Spleen (tissue), 7 donors: ENCODE results near the gene SLC9A4.

Source experiments
- CTCF ChIP-seq, 11 experiments: fragments of 200-600 bp in 7 of 11; fragments of 450-650 bp in 4 of 11; sonication (generic) in 4 of 11; IDR thresholded peaks in 8 of 11; conservative IDR thresholded peaks in 3 of 11; 1 replicate in 7 of 11; 2 replicates in 4 of 11; pipeline versions ENCODE4 v1.4.0 to v1.8.0; 2016 to 2021; ENCODE audit warnings: antibody characterized with exemption in 11 of 11, inconsistent platforms in 4 of 11, mild to moderate bottlenecking in 1 of 11
- POLR2A ChIP-seq, 3 donors: fragments of 450-650 bp; IDR thresholded peaks; one replicate each; pipeline ENCODE4 v1.5.1; 2017; ENCODE audit warnings: antibody characterized with exemption in 3 of 3, mild to moderate bottlenecking in 1 of 3
- POLR2AphosphoS5 ChIP-seq, 3 donors: sonication (generic); formaldehyde crosslinking; IDR thresholded peaks; one replicate each; pipeline ENCODE4 v1.5.1; 2017; ENCODE audit warnings: antibody characterized with exemption in 3 of 3
- donor health status: DM: no; HTN: no; CAD: no; lungs with moderate emphysema.
- donor health status: DM: no; HTN: no; CAD: no.
- donor health status: DM: no; HTN: no; CAD: no.

GRCh38 chr2:102425441-102426132 lies 47.4 kb upstream of the SLC9A4 start:
- TF ChIP-seq CTCF (IDR thresholded peaks at IDR 0.05 in 8 of 11, conservative IDR thresholded peaks at IDR 0.05 in 3 of 11) (no peak), POLR2A (IDR thresholded peaks at IDR 0.05) (no peak), POLR2AphosphoS5 (IDR thresholded peaks at IDR 0.05) (no peak)
